Adipose tissue (tissue), 3 donors: Measurements from ENCODE around the gene CFAP46. TPM values are rescaled to one million over a fixed set of nuclear protein-coding genes. Genes with fewer than 3 reads are reported as not detected.
"Not testable (repeated sequence)": the region's sequence is repeated elsewhere in the genome, so short reads cannot be mapped to it uniquely, and the experiment has no call there.

Experiments used
- H3K27ac ChIP-seq: one replicate; pipeline ENCODE4 v1.5.1; 2013; ENCODE audit warnings: low read depth, low read length
- WGBS, 3 donors: extraction: QIAGEN DNeasy Blood & Tissue Kit; methylation state at CpG; one replicate each; pipeline ENCODE4 v1.1.7; 2013; 5-methylcytosine and 5-hydroxymethylcytosine counted together
- polyA plus RNA-seq, 3 donors: library from polyadenylated mRNA; stranded (reverse); fragments of 200-250 nt; gene quantifications; one replicate each; pipeline ENCODE4 v1.2.3, GENCODE V29; 2013
- donor health status: healthy with polysubstance abuse.
- donor health status: Bipolar disorder and iron deficiency.
- donor health status: healthy.

The CFAP46 gene
- polyA plus RNA-seq, 3 donors: 0.13 to 0.38 TPM; not detected in 1

DNA sequence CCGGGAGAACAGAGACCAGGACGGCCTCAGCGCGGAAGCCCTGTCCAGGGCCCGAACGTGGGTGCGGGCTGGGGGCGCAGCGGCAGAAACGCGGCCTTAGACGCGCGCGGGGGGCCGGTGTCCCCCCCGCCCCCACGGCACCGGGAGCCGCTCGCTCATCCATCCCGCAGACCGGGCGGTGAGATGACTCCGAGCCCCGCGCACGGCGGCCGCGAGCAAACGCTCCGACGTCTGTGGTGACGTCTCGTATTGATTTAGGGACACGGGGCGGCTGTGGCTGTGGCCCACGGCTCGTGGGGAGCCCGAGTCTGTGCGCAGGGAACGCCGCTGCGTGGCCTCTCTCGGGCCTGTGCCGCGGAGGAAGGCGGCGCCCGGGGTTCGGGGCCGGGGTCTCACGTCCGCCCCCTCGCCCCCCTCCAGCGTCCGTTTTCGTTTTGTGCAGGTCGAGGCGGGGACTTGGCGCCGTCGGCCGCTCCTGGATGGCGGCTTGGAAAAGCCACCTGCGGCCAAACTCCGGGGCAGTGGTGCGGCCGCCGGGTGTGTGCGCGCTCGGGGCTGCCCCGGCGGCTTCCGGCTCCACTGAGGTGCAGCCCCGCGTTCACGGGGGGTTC lies 155.4 kb downstream of the CFAP46 start:
- H3K27ac ChIP-seq: no peak overlapping the region
- 2 to 4% (median 3%) methylated on average over 71 to 80 of the region's 80 CpGs for WGBS, 3 donors

DNA sequence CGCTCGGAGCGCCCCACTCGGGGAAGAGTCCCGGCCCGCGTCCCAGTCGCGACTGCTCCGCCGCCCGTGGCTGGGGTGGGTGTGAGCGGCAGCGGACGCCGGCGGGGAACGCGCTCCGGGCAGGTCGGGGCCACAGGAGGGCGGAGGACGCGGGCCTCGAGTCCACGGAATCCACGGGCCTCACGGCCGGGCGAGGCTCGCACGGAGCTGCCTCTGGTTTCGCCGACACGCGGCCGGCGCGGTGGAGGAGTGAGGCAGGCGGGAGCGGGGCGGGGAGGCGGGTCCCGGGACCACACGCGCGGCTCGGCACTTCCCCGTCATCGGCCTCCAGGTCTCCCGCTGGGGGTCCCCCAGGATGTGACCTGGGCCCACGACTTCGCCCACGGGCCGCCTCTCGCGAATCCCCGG lies 155.9 kb downstream of the CFAP46 start:
- 4 to 8% (median 7%) methylated on average over 42 to 58 of the region's 58 CpGs for WGBS, 3 donors
- no peak overlapping the region for H3K27ac ChIP-seq

DNA sequence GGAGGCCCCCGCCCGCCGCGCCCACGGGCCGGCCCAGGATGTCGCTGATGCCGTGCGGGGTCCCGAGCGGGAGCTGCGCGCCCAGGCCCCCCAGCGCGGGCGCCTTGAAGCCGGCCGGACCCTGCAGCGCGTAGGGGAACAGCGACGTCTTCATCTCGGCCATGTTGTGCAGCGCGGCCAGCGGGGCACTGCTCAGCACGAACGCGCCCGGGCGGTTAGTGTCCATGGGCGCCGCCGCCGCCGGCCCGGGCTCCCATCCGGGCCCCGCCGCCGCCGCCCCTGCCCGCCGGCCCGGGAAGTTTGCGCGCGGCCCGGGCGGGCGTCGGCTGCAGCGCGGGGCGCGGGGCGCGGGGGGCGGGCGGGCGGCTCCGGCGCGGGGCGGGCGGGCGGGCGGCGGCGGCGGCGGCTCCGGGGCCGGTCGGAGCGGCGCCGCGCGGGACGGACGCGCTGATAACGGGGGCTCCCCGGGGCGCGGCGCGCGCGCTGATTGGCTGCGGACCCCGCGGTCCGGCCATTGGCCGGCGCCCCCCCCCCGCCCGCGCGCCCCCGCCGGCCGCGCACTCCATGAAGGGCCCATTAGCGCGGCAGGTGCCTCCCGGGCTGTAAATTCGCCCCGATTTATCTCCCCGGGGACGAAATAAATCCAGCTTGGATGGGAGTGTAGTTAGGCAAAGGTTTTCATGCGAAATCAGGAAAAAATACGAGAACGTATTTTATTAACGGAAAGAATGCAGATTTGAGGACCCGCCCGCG lies 156.5 kb downstream of the CFAP46 start, which contains the start of gene NKX6-2:
TSS of gene NKX6-2 (minus strand) at position 425 of the 753 bp plus-strand sequence. CDS start at position 226, 199 bp downstream.
- 1 to 2% (median 1%) methylated on average over 73 to 101 of the region's 119 CpGs for WGBS, 3 donors
- no peak within 1 kb of the TSS for H3K27ac ChIP-seq

DNA sequence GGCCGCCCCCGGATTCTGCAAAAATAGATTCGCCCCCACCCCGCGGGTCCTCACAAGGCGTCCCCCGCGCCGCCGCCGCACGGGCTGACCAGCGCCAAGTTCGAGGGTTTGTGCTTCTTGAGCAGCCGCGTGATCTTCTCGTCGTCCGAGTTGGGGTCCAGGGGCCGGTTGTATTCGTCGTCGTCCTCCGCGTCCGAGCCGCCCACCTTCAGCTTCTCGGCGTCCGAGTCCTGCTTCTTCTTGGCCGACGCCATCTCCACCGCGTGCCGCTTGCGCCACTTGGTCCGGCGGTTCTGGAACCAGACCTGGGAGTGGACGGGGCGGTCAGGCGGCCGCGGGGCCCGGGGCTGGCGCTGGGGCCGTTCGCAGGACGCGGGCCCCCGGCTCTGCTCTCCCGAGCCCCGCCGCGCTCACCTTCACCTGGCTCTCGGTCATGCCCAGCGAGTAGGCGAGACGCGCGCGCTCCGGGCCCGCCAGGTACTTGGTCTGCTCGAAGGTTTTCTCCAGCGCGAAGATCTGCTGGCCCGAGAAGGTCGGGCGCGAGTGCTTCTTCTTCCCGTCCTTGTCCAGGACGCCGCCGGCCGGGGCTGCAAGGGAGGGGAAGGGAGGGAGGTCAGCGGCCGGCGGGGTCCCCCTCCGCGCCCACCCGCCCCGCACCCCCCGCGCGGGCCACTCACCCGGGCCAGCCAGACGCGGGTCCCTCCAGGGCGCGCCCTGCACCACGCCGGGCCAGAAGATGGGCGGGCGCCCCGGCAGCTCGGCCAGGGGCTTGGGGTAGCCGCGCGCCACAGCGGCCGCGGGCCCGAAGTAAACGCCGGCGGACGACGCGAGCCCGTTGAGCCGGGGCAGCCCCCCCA lies 157.3 kb downstream of the CFAP46 start:
- no peak overlapping the region for H3K27ac ChIP-seq
- WGBS, 3 donors: 5 to 8% (median 7%) methylated on average over 75 to 111 of the region's 111 CpGs

DNA sequence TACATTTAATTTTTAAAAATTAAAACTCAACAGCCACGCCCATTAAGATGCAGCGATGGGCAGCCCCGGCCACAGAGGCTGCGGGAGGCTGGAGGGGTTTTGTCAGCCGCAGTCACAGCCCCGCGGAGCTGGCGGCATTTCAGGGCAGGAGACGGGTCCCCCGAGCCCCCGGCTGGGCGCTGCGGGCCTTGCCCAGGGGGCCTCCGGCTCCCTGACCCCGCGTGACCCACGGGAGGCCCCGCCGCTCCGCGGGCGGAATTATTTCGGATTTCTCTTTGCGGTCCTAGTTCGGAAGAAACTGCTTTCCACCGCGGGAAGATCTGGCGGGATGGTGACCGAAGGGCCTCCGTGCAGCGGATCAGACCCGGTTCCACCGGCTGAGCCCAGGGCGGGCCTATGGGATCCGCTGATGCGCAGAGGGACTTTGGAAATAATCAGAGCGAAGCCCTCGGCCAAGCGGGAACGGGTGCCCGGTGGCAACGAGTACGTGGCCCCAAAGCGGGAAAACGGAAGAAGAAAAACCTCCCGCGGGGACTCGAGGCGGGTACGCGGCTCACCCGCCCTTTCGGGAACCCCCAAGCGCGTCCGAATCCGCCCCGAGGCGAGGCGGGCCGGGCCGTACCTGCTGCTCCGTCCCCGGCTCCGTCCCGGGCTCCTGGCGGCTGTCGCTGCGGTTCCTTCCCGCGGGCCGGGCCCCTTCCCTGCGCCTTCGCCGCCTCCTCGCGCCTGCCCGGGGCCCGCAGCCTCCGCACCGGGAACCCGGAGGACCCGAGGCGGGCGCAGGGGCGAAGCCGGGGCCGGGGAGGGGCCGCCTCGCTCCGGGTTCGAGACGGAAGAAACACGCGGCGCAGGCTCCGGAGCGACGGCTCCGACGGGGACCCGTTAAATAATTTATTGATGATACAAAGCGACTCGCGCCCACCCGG lies 158.2 kb downstream of the CFAP46 start:
- no peak overlapping the region for H3K27ac ChIP-seq
- WGBS, 3 donors: 18 to 22% (median 20%) methylated on average over 105 to 106 of the region's 106 CpGs

DNA sequence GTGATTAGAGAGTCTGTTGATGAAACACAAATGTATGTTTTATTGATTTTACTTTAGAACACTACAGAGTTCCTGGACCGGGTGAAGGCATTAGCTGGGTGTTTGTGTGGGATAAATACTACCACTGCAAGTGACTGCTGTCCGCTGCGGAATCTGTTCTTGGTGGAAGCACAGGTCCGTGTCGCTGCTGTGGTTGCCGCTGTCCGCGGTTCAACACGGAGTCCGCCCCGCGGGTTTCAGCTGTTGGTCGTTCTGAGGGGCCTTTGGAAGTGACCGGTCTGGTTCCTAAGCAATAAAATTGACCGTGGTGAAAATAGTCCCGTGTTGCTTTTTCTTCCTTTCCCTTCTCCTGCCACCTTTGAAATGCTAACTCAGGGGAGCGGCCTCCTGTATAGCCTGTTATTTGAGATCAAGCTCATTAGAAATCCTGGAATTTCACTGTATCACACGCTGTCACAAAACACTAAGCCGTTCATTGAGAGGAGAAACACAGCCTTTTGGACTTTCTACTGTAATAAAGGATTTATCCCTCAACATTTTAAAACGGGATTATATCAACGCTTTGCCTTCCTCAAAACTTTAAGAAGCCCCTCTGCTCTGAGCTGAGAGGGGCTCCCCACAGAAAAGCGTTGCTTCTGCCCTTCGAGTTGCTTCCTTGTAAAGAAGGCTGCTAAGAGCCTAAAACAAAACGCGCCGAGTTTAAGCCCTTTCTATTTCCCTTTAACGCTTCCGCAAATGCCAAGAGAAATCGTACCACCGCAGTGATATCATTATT lies 159.0 kb downstream of the CFAP46 start:
- no peak overlapping the region for H3K27ac ChIP-seq
- WGBS, 3 donors: 91 to 94% (median 92%) methylated on average over 30 of the region's 30 CpGs

DNA sequence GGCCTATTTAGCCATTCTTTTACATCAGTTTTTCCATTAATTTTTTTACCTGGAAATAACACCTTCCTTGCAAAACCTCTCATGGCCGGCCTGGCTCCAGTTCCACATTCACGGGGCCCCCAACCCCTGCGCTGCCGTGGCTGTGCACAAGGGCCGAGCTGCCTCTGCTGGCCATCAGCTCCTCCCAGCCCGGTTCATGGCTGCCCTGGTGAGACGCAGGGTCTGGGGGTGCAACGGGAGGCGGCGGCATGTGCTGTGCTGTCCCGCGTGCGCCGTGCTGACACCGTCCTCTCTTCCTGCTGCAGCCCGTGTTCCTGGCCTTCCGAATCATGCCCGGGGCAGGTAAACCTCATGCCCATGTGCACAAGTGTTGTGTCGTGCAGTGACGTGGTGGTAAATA lies 160.8 kb downstream of the CFAP46 start:
- no peak overlapping the region for H3K27ac ChIP-seq
- WGBS, 3 donors: 96% methylated on average over 20 of the region's 20 CpGs

DNA sequence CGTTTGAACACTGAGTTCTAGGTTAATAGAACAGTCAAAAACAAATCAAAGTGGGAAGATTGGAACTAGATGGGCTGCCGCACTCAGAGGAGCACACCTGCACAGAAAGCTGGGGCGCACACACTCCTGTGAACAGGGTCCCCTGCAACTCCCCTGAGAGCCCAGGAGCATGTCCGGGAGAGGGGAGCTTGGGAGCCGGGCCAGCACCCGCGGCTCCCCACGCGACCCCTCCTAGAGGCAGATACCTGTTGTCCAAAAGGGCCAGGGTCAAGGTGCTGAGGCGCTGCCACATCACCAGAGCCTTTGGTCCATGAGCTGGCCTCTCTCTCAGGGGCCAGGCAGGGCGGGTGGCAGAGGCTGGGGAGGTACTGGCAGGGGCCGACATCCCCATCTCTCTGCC lies 162.0 kb downstream of the CFAP46 start:
- 89 to 96% (median 92%) methylated on average over 12 of the region's 12 CpGs for WGBS, 3 donors
- H3K27ac ChIP-seq: no peak overlapping the region

DNA sequence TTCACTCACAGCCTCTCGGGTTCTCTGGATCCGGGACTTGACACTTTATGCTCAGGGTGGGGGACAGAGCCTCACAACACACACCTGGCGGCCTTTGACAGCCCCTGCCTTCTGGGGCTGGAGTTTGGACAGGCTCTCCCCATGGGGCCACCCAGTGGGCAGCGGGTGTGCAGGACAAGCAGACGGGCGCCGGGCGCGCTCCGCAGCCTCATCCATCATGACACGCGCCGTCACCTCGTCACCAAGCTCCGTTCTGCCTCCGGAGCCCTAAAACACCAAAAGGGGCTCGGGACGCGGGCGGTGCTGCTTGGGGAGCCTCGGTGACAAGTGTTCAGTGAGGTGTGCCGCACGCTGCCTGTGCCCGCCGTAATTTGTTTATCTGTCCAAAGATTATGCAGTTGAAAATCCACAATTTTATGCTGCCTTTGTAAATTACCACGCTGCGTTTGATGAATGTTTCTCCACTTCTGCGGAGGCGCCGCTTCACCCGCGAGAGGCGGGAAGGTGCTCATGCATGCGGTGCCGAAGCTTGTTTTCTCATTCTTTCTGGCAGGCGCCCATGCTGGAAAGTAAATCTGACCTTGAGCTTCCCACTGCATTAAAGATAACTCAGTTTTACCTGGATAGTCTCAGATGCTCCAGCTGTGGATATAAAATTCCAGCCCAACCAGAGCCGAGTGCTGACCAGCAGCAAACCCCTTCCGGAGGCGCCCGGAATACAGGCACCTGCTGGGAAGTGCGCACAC lies 162.6 kb downstream of the CFAP46 start:
- 91 to 95% (median 95%) methylated on average over 41 of the region's 41 CpGs for WGBS, 3 donors

DNA sequence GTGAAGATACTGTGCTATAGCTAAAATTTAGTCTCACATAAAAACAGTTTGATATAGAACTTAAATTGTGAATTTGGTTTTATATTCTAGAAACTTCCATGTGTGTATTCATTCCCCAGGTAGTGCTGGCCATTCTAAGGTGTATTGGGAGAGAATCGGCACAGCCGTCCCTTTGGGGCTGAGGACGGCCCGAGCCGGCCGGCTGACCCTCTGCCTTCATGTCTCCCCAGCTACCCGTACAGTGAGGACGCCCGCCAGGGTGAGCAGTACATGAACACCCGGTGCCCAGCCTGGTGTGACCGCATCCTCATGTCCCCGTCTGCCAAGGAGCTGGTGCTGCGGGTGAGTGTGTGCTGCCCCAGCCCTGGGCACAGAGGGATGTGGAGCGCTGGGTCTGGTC lies 164.9 kb downstream of the CFAP46 start:
- 96 to 98% (median 97%) methylated on average over 14 of the region's 14 CpGs for WGBS, 3 donors
- H3K27ac ChIP-seq: no peak overlapping the region

More for the DNA sequence above, 162.6 kb downstream of the CFAP46 start:
- H3K27ac ChIP-seq: no peak overlapping the region

DNA sequence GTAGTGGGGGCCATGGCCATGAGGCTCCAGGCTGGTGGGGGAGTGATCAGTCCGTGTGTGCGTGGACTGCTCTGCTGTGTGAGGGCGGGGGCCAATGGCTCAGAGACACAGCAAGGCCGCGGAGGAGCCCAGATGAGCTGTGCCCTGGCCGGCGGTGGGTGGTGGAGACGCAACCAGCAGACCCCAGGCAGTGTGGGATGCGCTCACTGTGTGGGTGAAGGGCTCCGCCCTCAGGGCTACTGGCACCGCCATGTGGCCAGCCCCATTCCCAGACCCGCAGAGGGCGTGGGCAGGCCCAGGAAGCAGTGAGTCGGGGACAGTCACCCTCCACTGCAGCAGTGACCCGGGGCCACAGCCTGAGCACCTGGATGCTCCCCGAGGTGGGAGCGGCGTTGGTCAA lies 165.5 kb downstream of the CFAP46 start:
- H3K27ac ChIP-seq: no peak overlapping the region
- 86 to 98% (median 91%) methylated on average over 17 to 18 of the region's 18 CpGs for WGBS, 3 donors

DNA sequence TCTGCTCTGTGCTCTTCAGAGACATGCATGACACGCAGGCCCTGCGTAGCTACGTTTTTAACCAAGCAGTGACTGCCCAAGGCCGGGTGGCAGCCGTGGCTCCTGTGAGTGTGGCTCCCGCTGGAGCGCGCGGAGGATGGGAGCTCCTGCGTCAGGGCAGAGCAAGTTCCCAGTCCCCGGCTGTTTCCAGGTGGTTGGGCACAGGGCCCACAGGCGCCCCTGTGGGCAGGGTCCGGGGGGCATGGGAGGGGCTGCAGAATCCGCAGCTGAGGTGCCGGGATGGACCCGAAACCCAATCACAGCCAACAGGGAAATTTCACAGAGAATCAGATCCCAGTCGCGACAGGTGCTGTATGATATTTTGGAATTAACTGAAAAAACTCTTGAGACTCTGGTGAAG lies 166.2 kb downstream of the CFAP46 start:
- 91 to 95% (median 95%) methylated on average over 18 of the region's 18 CpGs for WGBS, 3 donors
- no peak overlapping the region for H3K27ac ChIP-seq

DNA sequence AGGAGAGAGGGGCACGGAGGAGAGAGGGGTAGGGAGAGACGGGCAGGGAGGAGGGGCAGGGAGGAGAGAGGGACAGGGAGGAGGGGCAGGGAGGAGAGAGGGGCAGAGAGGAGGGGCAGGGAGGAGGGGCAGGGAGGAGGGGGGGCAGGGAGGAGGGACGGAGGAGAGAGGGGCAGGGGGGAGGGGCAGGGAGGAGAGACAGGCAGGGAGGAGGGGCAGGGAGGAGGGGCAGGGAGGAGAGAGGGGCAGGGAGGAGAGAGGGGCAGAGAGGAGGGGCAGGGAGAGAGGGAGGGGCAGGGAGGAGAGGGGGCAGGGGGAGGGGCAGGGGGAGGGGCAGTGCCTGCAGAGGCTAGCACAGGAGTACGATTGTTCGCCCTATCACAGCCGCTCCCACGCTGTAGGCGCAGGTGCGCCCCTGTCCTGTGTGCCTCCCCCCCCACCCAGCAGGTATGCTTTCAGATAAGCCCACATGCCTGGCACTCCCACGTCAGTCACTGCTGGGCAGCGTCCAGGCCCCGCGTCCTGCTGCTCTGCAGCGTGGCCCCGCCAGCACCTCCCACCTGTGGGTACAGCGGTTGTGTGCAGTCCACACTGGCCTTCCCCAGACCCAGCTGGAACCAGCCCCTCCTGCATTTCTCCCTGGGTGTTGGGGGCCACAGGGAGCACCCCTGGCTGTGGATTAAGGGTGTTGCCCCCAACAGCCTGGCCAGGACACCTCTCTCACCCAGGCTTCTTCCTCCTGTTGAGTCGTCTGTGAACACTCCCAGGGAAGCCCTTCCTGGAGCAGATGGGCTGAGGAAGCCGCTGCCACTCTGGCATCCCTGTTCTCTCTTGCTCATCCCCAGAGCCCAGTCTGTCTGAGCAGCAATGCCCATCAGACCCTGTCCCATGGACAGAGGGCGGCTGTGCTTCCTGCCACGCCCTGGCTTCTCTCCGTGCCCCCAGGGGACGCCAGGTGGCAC lies 167.2 kb downstream of the CFAP46 start:
- no peak overlapping the region for H3K27ac ChIP-seq
- WGBS, 3 donors: 55 to 88% (median 76%) methylated on average over 14 to 22 of the region's 22 CpGs

DNA sequence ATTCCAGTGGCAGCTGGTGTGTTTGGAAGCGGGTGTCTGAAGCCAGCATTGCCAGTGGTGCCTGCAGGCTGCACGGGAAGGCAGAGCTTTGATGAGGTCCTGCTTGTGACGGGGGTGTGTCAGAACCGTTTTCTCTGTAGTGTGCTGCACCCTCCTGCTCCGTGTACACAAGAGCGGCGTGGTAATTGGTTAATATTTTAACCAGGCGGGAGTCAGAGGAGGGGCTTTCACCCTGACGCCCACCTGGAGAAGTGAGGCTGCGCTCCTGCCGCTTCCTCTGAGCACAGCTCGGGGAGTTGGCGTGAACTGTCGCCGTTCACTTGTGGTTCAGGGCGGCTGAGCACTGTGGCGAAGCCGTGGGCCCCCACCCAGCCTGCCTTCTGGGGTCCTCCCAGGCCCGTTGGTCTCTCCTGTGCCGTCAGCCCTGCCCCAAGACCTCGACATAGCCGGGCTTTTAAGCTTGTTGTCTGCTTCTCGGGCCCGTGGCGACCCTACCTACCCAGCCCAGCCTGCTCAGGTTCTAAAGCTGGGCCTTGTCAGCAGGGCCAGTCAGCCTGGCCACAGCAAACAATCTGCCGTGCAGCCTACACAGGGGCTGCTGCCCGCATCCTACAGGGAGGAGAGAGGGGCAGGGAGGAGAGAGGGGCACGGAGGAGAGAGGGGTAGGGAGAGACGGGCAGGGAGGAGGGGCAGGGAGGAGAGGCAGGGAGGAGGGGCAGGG lies 168.0 kb downstream of the CFAP46 start:
- 69 to 87% (median 83%) methylated on average over 28 to 29 of the region's 29 CpGs for WGBS, 3 donors
- H3K27ac ChIP-seq: no peak overlapping the region

DNA sequence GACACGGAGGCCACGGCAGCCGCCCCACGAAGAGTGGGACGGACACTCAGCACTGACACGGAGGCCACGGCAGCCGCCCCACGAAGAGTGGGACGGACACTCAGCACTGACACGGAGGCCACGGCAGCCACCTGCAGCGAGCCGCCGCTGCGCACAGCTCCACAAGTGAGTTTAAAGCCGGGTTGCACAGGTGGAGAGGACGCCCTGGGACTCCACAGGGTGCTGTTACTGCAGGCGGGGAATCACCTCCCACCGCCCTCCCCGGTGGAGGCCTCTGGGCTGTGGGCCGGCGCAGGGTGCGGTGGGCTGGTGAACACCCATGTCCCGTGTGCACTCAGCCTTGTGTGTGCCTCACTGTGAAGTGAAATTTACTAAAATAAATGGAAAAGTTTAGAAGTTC lies 169.6 kb downstream of the CFAP46 start:
- H3K27ac ChIP-seq: not testable (repeated sequence)
- 94 to 98% (median 96%) methylated on average over 17 to 20 of the region's 25 CpGs for WGBS, 3 donors
